Measurements from ENCODE around the gene SEC31A.
A peak's percentile ranks its signal among the peaks of the same experiment; 100 is the strongest.
"Not testable (repeated sequence)": the region's sequence is repeated elsewhere in the genome, so short reads cannot be mapped to it uniquely, and the experiment has no call there.

Gene SEC31A
- total RNA-seq, result 135 to 148 reads per million in 2 donors

DNA sequence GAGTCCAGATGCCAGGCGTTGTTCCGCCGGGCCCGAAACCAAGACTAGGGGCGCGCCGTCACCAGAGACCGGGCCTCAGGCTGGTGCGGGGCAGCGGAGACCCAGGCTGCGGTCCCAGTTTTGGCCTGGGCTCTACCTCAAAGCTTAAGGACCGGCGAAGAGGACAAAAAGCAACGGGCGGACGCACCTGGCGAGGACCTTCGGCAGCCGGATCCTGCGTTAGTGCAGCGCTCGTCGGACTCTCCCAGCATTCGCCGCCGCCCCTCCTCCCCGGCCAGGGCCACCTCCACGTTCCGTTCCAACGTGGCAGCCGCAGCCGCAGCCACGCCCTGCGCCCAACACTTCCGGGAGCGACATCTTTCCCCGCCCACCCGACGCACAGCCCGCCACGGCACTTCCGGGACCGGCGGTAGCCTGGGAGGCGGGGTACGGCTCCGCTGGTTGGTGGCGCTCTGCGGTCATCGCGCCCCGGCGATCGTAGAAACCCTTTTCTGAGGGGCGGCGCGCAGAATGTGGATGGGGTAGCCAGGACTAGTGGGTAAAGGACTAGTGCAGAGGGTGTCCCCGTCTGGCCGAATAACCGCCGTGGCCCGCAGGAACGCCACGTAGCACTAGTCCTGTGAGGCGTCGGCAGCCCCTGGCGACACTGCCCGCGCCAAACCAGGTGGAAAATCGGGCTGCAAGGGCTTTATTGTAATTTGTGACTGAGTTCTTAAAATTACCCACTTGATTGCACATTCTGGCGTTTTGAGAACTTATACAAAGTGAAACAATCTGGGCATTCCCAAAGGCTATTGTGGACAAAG, at the start of gene SEC31A:
Gene SEC31A (minus strand): TSS at position 253 of the 806 bp plus-strand sequence. CDS start 9,217 bp downstream, outside the sequence.
- peak; percentile 94 to 98 (median 95) for DNase-seq

DNA sequence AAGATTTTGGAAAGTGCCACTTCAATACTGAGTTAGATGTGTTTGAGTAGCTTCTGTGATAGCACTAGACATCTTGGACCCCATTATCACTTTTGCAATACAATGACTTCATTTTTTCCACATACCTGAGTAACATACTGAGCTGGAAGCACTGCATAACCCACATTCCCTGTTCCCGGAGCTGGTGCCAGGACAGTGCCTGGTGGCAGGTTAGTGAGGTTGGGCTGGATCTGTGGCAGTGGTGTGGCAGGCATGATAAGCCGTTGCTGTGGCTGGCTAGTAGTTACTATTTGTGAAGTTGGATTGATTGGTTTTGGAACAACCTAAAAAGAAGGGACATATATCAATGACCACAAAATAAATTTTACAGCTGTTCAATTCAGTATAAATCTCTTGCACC, 48.5 kb upstream of the SEC31A start:
- no peak for DNase-seq

- DNase-seq, result no peak
These were observed 43.5 kb upstream of the SEC31A start for GRCh38 chr4:82934441-82934840.

GRCh38 chr4:82930848-82931755, 40.1 kb upstream of the SEC31A start:
- no peak for DNase-seq

- DNase-seq, result no peak
These were observed 30.8 kb upstream of the SEC31A start for GRCh38 chr4:82921795-82922194.

DNA sequence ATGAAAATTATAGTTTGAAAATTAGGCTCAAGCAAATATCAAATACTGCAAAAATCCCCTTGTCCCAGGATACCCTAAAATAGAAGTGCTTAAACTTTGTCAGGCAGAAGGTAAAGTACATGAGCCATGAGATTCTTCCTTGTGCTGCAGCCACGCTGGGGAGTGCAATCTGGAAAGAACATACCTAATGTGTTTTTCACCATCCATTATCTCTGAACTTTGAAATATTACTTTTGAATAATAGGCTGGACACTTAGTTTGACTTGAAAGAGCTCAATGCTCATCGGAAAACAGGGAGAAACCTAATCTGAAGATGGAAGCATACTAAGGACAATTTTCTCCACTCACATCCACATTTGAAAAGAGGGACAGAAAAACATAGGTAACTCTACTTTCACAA, 28.4 kb upstream of the SEC31A start:
- no peak for DNase-seq

DNA sequence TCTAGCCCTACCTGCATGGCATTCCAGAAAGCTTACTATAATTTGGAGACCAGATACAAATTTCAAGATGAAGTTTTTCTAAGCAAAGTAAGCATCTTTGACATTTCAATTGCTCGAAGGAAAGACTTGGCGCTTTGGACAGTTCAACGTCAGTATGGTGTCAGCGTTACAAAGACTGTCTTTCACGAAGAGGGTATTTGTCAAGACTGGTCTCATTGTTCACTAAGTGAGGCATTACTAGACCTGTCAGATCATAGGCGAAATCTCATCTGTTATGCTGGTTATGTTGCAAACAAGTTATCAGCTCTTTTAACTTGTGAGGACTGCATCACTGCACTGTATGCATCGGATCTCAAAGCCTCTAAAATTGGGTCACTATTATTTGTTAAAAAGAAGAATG, 27.1 kb upstream of the SEC31A start:
- DNase-seq, result no peak

DNA sequence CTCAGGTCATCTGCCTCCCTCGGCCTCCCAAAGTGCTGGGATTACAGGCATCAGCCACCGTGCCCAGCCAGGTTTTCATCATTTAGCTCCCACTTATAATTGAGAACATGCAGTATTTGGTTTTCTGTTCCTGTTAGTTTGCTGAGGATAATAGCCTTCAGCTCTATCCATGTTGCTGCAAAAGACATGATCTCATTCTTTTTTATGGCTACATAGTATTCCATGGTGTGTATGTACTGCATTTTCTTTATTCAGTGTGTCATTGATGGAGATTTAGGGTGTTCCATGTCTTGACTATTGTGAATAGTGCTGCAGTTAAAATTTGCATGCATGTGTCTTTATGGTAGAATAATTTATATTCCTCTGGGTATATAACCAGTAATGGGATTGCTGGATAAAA, 23.0 kb upstream of the SEC31A start:
- not testable (repeated sequence) for DNase-seq

- no peak for DNase-seq
These were observed 22.4 kb upstream of the SEC31A start for GRCh38 chr4:82913305-82913704.

DNA sequence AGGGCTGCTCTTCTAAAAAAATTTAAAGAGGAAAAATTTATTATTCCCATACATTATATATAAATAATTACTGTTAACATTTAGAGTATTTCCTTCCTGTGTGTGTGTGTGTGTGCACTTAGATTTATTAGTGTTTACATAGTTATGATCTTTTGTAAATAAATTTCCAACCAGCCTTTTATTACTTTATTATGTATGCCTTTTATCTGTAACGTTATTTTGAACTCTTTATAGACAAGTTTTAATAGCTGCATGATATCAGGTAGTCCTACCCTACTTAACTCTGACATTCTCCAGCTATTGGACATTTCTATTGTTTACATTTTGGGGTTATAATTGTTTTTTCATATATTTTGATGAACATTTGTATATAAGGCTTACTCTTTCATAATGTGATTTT, 18.4 kb upstream of the SEC31A start:
- DNase-seq, result no peak

GRCh38 chr4:82906469-82906868, 15.5 kb upstream of the SEC31A start:
- DNase-seq, result no peak

DNA sequence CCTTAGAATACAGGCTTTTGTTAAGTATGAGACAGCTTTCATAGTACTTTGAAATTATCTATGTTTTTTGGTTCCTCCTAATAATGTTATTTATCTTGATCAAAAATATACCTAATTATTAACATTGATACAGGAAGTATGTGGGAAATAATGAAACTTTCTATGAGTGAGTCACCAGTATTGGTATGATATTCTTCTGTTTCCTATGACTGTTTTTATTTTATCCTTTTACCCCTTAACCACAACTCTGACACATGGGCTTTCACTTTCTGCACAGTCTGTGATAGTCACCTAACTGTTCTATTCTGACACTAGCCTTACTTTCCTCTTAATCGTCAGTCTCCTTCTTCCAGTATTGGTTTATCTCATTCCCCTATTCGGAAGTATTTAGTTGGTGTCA, 14.3 kb upstream of the SEC31A start:
- peak in 2 of 5 experiments; percentile 11 to 89 for DNase-seq

DNA sequence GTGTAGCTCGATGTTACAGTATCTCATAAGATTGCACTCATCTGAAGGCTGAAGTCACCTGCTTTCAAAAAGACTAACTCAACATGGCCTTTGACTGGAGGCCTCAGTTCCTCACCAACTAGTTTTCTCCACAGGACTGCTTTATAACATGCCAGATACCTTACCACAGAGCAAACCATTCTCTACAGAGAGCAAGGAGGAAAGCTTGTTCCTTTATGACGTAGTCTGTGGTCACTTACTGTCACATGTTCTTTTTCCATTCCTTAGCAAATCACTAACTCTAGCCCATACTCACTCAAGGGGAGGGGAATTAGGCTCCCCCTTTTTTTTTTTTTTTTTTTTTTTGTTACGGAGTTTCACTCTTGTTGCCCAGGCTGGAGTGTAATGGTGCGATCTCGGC, 12.8 kb upstream of the SEC31A start:
- DNase-seq, result peak in 1 of 5 experiments; percentile 76

DNA sequence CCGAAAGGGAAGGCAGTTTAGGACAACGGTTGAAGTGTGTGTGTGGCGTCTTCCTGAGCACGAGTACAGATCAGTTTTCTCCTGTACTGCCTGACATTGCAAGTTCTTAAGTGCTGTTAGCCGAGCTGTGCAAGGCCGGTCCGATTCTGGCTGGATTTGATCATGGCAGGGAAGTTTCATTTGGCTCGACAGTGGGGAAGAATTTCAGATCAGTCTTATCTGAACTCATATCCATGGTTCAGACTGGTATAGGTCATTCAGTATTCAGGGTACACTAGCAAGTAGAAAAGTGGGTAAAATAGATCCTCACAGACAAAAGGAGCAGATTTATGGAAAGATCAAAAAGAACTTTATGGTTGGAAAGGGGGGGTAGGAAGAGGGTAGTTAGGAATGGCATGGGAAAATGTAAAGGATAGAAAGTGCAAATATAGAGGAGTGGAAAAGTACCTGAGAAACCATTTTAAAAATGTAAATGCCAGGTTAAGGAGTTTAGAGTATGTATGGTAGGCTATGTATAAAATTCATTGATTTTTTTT, 10.3 kb upstream of the SEC31A start:
- no peak for DNase-seq

DNA sequence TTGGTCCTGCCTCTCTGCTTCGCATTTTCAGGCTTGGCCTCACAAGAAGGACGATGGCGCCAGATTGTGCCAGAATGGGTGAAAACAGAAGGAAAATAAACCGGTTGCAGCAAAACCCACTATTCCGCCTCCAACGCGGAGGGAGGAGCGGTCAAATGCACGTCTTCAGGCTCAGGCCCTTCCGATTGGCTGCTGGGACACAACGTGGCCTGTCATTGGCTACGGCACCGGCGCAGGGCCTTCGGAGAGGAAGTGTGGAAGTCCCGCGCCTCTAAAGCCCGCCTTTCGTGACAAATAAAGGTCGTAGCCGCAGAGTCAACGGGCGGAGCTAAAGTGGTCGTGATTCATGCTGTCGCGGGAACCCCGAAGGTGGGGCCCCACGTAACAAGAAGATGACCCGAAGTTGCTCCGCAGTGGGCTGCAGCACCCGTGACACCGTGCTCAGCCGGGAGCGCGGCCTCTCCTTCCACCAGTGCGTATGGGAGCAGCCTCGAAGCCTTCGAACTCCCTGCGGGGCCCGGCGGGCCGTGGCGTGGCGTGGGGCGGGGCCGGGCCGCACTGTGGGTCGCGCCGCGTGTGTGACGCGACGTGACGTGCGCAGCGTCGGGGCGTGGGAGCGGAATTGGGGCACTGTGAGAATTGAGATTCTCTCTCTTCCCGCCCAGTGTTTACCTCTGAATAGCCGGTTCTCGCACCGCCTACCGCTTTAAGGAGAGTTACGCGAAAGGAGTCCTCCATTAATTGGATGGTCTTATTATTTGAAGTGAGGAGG, 9.6 kb upstream of the SEC31A start, which contains the start of gene THAP9:
Gene THAP9 (plus strand): TSS at position 325 of the 772 bp plus-strand sequence. CDS start 68 bp downstream, at position 393.
- peak; percentile 90 to 100 (median 97) for DNase-seq

GRCh38 chr4:82900066-82900410, 9.1 kb upstream of the SEC31A start:
- DNase-seq, result peak in 1 of 5 experiments; percentile 64

GRCh38 chr4:82899374-82900065, 8.6 kb upstream of the SEC31A start:
- no peak for DNase-seq

DNA sequence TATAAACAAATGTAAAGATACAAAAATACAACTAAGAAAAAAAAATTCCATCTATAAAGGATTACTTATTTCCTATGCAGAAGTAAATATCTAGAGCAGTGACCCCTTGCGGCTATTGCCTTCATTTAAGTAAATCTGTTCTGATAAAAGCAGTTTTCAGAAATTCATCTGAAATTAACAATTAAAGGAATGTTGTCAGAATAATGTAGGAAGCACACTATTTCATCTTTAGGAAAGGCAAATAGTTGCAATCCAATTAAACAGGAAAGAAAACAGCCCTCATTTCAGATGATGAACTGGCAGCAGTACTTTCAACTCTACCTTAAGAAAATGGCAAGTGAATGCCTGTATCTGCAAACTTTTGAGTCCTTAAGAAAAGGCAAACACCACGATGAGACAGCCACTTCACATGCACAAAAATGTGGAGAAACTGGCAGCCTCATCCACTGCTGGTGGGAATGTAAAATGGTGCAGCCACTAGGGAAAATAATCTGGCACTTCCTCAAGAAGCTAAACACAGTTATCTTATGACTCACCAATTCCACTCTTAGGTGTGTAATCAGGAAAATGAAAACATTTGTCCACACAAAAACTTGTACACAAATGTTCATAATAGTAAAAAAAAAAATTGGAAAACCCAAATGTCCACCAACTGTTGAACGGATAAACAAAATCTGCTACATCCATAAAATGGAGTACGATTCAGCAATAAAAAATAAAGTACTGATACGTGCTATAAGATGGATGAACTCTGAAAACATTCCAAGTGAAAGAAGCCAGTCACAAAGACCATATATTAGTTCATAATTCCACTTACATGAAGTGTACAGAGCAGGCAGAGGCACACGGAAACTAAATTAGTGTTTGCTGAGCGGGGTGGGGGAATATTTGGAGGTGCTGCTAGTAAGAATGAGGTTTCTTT, 7.6 kb upstream of the SEC31A start:
- peak in 2 of 5 experiments; percentile 9 to 43 for DNase-seq

DNA sequence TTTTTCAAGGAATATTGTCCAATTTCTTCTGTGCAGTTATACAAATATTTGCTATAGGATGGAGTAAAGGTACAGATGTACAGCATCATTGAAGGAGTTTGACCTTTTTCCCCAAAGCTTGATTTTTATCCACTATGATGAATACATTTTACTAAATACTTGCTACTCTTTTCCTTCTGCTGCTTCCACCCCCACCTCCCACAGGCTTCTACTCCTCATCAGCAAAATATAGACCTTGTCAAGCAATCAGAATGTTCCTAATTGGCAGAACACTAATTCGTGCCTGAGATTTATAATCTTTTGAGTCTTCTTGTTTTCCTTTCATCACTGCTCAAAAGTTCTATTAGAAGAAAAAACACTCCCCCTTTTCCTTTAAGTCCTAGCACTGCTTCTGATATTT, 5.8 kb upstream of the SEC31A start:
- no peak for DNase-seq

GRCh38 chr4:82893942-82894341, 3.0 kb upstream of the SEC31A start:
- DNase-seq, result no peak

DNA sequence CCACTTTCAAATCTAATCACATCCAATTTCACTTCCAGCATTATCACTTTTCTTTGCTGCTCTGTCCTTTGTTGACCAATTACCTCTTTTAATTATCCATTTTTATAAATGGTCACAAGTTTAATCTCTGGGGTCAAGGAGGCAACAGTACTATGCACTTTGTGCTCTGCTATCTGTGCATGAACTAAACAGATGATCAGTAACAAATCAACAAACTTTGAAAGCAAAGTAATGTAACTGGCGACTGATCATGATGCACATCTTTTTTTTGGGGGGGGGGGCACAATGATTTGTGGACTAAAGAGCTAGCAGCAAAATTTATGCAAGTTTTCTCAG, 1.5 kb upstream of the SEC31A start:
- no peak for DNase-seq

Data from T-helper 2 cell (primary cell).